Loucy (cell line): Measurements from ENCODE around the gene ZDHHC11.

Experiments
- EZH2phosphoT487 ChIP-seq: fragments of 200-600 bp; IDR thresholded peaks from 2 replicates; pipeline ENCODE4 v1.6.1; 2018; ENCODE audit warnings: antibody characterized with exemption, mild to moderate bottlenecking, moderate library complexity, borderline replicate concordance
- TF ChIP-seq, protein P1 (sequence below): fragments of 200-600 bp; sonication (generic); conservative IDR thresholded peaks from 2 replicates; pipeline ENCODE4 v1.5.1; 2014; ENCODE audit warnings: mild to moderate bottlenecking, antibody characterized with exemption, low read length

DNA sequence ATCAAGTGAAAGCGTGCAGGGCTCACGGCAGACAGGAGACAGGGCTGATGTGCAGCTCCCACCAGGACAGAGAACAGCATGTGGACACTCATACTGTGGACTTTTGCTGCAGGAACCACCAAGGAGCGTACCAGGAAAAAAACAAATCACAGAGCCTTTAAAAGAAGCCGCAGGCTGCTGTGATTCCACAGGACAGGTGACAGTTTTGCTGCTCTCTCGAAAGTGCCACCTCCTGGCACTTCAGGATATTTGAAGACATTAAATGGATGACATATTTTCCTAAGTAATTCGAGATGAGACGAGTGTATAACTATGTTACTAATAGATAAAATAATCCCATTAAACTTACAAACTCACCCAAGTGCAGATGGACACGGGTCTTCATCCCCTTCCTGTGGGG lies 29.3 kb downstream of the ZDHHC11 start:
- TF ChIP-seq, protein P1, sequence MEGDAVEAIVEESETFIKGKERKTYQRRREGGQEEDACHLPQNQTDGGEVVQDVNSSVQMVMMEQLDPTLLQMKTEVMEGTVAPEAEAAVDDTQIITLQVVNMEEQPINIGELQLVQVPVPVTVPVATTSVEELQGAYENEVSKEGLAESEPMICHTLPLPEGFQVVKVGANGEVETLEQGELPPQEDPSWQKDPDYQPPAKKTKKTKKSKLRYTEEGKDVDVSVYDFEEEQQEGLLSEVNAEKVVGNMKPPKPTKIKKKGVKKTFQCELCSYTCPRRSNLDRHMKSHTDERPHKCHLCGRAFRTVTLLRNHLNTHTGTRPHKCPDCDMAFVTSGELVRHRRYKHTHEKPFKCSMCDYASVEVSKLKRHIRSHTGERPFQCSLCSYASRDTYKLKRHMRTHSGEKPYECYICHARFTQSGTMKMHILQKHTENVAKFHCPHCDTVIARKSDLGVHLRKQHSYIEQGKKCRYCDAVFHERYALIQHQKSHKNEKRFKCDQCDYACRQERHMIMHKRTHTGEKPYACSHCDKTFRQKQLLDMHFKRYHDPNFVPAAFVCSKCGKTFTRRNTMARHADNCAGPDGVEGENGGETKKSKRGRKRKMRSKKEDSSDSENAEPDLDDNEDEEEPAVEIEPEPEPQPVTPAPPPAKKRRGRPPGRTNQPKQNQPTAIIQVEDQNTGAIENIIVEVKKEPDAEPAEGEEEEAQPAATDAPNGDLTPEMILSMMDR, result no peak
- TF ChIP-seq EZH2phosphoT487, result no peak
